ENCODE measurements around the gene NFKB1. TPM values are rescaled to one million over a fixed set of nuclear protein-coding genes. Genes with fewer than 3 reads are reported as not detected.

NFKB1 gene
- polyA plus RNA-seq, 1 donor (not counting 4 experiments of a cell fraction or from before 2014, with no cell fraction given) = 21.8 TPM

GRCh38 chr4:102647117-102647516 is 146.0 kb downstream of the NFKB1 start:
- no peak for DNase-seq (ENCODE audit: low read depth, low spot score)
- H2AFZ ChIP-seq (ENCODE audit: control insufficient read depth, low read length) = no peak overlapping the region
- H3K9ac ChIP-seq (ENCODE audit: control insufficient read depth, extremely low read depth, insufficient read depth, low read length) = no peak overlapping the region
- no peaks in the 10 kb centered on the region for H4K20me1 ChIP-seq (ENCODE audit: control insufficient read depth, extremely low read depth, insufficient read depth, low read length)
- peaks cover 0 to 2% of the 10 kb centered on the region in 2 experiments for H3K36me3 ChIP-seq (ENCODE audit: control insufficient read depth in 2 of 2, extremely low read depth in 1 of 2, insufficient read depth in 2 of 2, low read length in 2 of 2)
- no peak overlapping the region for H3K4me3 ChIP-seq (ENCODE audit: control insufficient read depth in 2 of 3, extremely low read depth in 1 of 3, insufficient read depth in 2 of 3, low read depth in 1 of 3, low read length in 3 of 3)
- TF ChIP-seq CTCF (optimal IDR thresholded peaks at IDR 0.05 in 1 of 3, IDR thresholded peaks at IDR 0.05 in 1 of 3, conservative IDR thresholded peaks at IDR 0.05 in 1 of 3; ENCODE audit: extremely low read depth in 1 of 3, insufficient read depth in 2 of 3, low read length in 3 of 3) (no peak), EZH2 (IDR thresholded peaks at IDR 0.05; ENCODE audit: low read length) (no peak)
- FAIRE-seq = no peak
- H3K9me1 ChIP-seq (ENCODE audit: control insufficient read depth, extremely low read depth, insufficient read depth, low read length) = no peaks in the 10 kb centered on the region
- no peaks in the 10 kb centered on the region for H3K27me3 ChIP-seq (ENCODE audit: control insufficient read depth, extremely low read depth, insufficient read depth, low read length)
- H3K4me2 ChIP-seq (ENCODE audit: control insufficient read depth, extremely low read depth, insufficient read depth, low read depth, low read length) = no peak overlapping the region
- no peaks in the 10 kb centered on the region for H3K79me2 ChIP-seq (ENCODE audit: control insufficient read depth, insufficient read depth, low read length)
- no peaks in the 10 kb centered on the region for H3K4me1 ChIP-seq (ENCODE audit: control insufficient read depth, extremely low read depth, insufficient read depth, low read length)
- H3K9me3 ChIP-seq (ENCODE audit: control insufficient read depth, low read depth, low read length) = no peaks in the 10 kb centered on the region
- dilution Hi-C loops (cut with MboI; ENCODE audit: extremely low pct_ligation_motif_present, low sequenced_read_pairs) = no loop called here
- H3K27ac ChIP-seq (ENCODE audit: control insufficient read depth, insufficient read depth, low read length) = no peak overlapping the region

GRCh38 chr4:102657206-102657605 is 156.0 kb downstream of the NFKB1 start:
- Histone ChIP-seq H4K20me1 (ENCODE audit: control insufficient read depth, extremely low read depth, insufficient read depth, low read length) (no peaks in the 10 kb centered on the region), H2AFZ (ENCODE audit: control insufficient read depth, low read length) (no peak overlapping the region), H3K36me3 (ENCODE audit: control insufficient read depth in 2 of 2, extremely low read depth in 1 of 2, insufficient read depth in 2 of 2, low read length in 2 of 2) (no peaks in the 10 kb centered on the region), H3K4me2 (ENCODE audit: control insufficient read depth, extremely low read depth, insufficient read depth, low read depth, low read length) (no peak overlapping the region), H3K27ac (ENCODE audit: control insufficient read depth, insufficient read depth, low read length) (no peak overlapping the region), H3K9me3 (ENCODE audit: control insufficient read depth, low read depth, low read length) (no peaks in the 10 kb centered on the region), H3K9ac (ENCODE audit: control insufficient read depth, extremely low read depth, insufficient read depth, low read length) (no peak overlapping the region), H3K9me1 (ENCODE audit: control insufficient read depth, extremely low read depth, insufficient read depth, low read length) (no peaks in the 10 kb centered on the region), H3K79me2 (ENCODE audit: control insufficient read depth, insufficient read depth, low read length) (no peaks in the 10 kb centered on the region), H3K4me3 (ENCODE audit: control insufficient read depth in 2 of 3, extremely low read depth in 1 of 3, insufficient read depth in 2 of 3, low read depth in 1 of 3, low read length in 3 of 3) (no peak overlapping the region), H3K4me1 (ENCODE audit: control insufficient read depth, extremely low read depth, insufficient read depth, low read length) (no peaks in the 10 kb centered on the region), H3K27me3 (ENCODE audit: control insufficient read depth, extremely low read depth, insufficient read depth, low read length) (no peaks in the 10 kb centered on the region)
- TF ChIP-seq EZH2 (IDR thresholded peaks at IDR 0.05; ENCODE audit: low read length) = no peak
- no peak for TF ChIP-seq CTCF (optimal IDR thresholded peaks at IDR 0.05 in 1 of 3, IDR thresholded peaks at IDR 0.05 in 1 of 3, conservative IDR thresholded peaks at IDR 0.05 in 1 of 3; ENCODE audit: extremely low read depth in 1 of 3, insufficient read depth in 2 of 3, low read length in 3 of 3)
- no peak for FAIRE-seq
- dilution Hi-C loops (cut with MboI; ENCODE audit: extremely low pct_ligation_motif_present, low sequenced_read_pairs) = no loop called here
- DNase-seq (ENCODE audit: low read depth, low spot score) = no peak

Measured in keratinocyte (primary cell).